ENCODE results near the gene TSSC4.

Gene TSSC4

GRCh38 chr11:2386591-2386990 lies 14.0 kb upstream of the TSSC4 start:
- DNase-seq (ENCODE audit: low read depth, low spot score): no peak

GRCh38 chr11:2387266-2387987 lies 13.1 kb upstream of the TSSC4 start:
- no peak for DNase-seq (ENCODE audit: low read depth, low spot score)

DNA sequence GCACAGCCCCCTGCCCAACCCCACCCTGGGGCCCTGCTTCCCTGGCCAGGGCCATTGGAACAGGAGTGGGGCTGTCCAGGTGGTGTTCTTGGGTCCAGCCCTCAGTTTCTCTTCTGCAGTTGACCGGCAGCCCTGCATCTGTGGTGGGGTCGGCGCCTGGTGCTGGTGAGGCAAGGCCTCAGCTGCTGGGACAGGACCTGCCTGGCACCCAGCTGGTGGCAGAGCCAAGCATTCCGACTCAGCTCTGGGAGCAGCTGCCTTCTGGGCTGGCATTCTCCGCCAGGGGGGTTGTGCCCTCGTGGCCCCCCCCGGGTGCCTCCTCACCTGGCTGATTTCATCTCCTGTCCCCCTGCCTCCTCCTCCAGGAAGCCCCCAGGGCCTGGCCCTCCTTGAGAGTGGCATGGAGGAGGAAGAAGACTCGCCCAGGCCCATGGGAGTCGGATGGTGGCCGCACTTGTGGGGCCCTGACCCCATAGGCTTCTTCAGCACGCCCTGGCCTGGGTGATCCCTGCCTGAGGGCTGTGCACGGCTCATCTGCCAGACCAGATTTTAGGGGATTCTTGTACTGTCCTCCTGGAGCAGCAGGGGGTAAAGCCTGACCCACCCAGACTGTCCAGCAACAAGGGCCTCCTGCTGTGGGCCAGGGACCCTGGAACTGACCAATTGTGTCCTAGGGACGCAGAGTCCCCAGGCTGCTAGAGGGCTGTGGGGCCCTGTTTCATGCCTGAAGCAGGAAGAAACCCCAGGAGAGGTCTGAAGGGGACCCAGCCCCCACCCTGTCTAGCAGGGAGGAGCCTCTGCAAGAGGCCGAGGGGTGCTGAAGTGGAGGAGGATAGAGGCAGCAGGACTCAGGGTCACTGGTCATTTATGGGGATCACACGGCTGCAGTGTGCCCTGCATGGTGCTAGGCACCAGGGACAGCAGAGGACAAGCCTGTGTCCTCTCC lies 11.8 kb upstream of the TSSC4 start:
- DNase-seq (ENCODE audit: low read depth, low spot score): no peak

- no peak for DNase-seq (ENCODE audit: low read depth, low spot score)
Observed at GRCh38 chr11:2389377-2390026, 11.0 kb upstream of the TSSC4 start.

DNA sequence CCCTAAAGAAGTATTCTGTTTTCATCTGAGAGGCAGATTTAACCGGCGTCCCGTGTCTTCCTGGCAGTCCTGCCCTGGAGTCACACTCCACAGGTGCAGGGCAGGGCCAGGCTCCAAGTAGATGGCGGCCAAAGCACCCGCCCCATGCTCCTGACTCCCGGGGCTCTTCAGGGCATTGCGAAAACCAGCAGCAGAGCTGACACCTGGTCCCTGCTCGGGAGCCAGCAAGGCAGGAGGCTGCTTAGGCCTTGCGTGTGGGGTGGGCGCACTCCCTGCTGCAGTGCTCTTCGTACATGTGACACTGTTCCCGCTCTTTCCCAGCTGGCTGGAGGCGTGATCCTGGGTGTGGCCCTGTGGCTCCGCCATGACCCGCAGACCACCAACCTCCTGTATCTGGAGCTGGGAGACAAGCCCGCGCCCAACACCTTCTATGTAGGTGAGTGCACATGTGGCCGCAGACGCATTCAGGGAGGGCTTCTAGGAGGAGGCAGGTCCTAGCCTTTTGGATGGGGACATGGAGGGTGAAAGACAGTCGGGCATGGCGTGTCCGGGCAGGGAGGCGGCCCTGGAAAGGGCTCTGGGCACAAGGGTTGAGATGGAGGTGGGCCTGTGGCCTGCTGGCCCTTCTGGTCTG lies 10.3 kb upstream of the TSSC4 start:
- no peak for DNase-seq (ENCODE audit: low read depth, low spot score)

DNA sequence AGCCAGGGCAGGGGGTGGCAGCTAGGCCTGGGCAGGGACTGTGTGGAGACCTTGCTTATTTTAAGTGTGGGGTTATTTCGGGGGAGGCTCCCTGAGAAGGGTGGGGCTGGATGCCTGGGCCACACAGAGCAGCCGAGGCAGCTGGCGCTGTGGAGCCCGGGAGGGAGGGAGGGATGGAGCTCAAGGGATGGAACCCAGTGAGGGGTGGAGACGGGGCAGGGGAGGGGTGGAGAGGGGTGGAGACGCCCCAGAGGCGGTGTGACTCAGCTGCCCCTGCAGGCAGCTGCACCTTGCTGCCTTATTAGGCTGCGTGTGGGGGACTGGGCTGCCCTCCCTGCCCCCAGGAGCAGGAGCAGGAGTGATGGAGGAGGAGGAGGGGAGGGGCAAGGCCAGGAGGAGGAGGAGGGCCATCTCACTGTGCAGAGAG lies 9.8 kb upstream of the TSSC4 start:
- DNase-seq (ENCODE audit: low read depth, low spot score): no peak

GRCh38 chr11:2391181-2391975 lies 9.2 kb upstream of the TSSC4 start:
- no peak for DNase-seq (ENCODE audit: low read depth, low spot score)

DNA sequence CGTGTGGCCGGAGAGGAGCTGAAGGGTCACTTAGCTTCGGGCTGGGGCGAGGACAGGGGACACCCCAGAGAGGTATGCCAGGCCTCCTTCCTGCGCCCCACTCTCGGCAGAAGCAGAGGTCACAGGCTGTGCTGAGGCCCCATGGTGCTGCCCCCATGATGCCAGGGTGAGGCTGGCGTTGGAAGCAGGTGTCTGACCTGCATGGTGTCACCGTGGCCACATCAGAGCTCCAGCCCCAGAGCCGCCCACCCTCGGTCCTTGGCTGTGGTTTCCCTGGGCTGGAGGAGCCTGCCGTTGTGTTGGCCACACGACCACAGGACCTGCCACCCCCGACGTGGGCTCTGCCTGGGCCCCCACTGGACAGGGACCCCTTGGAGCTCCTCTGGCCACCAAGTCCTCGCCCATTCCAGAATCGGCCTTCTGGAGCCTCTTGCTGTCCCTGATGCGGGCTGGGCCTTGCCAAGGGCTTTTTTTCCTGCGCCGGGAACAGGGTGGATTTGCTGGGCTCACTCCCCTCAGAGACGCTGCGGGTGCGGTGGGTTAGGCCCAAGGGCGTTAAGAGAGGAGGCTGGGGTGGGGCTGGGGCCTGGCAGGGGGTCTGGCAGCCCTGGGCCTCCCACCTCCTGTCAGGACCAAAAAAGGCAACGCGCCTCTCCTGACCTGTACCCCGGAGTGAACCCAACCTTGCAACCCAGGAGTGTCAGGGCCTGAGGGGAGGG lies 8.2 kb upstream of the TSSC4 start:
- DNase-seq (ENCODE audit: low read depth, low spot score): no peak

DNA sequence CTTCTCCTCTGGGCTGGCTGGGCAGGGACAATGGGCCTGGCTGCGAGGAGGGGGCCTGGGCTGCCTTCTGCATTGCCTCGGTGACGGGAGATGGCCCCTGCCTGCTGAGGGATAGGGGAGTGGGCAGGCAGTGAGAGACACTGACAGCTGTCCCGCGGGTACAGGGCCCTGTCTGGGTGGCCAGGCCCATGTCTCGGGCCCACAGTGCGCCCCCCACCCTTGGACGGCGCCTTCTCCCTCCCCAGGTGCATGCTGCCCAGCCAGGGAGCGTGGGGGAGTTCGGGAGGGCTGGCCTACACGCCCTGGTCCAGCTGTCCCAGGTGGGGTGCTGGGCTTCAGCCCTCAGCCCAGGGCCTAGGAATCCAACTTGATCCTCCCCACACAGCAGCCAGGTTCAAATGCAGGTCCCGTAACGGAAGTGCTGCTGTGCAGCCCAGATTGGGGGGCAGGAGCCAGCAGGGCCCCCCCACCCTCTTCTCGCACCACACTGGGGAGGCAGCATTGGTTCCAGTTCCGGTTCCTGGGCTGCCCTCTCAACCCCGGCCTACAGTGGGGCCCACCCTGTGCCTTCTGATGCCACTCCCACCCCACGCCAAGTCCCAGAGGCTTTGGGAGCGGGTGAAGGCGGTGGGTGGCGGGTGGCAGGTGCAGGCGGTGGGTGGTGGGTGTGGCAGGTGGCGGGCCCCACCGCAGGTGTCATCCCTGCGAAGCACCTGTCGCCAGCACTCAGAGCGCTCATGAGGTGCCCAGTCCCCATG lies 7.3 kb upstream of the TSSC4 start:
- no peak for DNase-seq (ENCODE audit: low read depth, low spot score)

- no peak for DNase-seq (ENCODE audit: low read depth, low spot score)
Observed at GRCh38 chr11:2393941-2394817, 6.4 kb upstream of the TSSC4 start.

DNA sequence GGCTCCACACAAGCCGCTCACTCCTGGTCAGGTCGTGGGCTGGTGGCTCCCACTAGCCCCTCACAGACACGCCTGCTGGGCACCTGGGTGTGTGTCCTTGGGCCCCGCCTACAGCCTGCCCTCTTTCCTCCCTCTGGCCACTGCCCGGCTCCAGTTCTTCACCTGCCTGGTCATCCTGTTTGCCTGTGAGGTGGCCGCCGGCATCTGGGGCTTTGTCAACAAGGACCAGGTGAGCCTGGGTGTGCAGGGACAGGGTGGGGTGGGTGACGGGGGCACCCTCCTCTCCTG lies 5.8 kb upstream of the TSSC4 start:
- no peak for DNase-seq (ENCODE audit: low read depth, low spot score)

DNA sequence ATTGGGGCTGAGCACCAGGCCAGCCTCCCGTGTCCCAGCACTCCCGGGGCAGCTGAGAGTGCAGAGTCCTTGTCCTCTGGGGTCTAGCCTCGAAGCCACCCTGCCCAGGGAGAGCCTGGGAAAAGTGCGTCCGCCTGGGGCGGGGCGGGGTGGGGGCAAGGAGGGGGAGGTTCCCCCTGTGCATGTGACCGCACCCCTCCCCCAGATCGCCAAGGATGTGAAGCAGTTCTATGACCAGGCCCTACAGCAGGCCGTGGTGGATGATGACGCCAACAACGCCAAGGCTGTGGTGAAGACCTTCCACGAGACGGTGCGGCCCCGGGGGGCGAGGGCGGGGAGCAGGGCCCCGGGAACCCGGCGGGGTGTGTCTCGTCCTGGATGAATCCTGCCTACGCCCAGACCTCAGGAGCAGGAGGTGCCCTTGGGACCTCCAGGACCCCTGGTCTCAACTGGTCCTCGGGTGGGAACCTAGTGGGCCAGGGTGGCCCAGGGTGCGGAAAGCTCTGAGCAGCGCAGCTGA lies 5.3 kb upstream of the TSSC4 start:
- no peak for DNase-seq (ENCODE audit: low read depth, low spot score)

DNA sequence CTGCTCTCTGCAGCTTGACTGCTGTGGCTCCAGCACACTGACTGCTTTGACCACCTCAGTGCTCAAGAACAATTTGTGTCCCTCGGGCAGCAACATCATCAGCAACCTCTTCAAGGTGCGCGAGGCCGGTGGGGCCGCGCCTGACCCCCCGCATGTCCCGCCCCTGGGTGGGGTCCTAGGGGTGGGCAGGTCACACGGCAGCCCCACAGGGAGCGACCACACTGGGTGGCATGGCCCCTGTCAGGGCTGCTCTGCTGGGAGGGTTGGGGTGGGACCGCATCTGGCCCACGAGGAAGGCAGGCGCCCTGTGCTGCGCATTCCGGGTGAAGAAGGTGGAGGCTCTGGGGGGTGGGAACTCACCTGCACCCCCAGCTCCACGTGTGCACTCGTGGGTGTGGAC lies 4.7 kb upstream of the TSSC4 start:
- DNase-seq (ENCODE audit: low read depth, low spot score): no peak

GRCh38 chr11:2396471-2396870 lies 4.1 kb upstream of the TSSC4 start:
- DNase-seq (ENCODE audit: low read depth, low spot score): no peak

DNA sequence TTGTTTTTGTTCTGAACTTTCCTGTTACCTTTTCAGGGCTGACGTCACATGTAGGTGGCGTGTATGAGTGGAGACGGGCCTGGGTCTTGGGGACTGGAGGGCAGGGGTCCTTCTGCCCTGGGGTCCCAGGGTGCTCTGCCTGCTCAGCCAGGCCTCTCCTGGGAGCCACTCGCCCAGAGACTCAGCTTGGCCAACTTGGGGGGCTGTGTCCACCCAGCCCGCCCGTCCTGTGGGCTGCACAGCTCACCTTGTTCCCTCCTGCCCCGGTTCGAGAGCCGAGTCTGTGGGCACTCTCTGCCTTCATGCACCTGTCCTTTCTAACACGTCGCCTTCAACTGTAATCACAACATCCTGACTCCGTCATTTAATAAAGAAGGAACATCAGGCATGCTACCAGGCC lies 3.5 kb upstream of the TSSC4 start:
- no peak for DNase-seq (ENCODE audit: low read depth, low spot score)

DNA sequence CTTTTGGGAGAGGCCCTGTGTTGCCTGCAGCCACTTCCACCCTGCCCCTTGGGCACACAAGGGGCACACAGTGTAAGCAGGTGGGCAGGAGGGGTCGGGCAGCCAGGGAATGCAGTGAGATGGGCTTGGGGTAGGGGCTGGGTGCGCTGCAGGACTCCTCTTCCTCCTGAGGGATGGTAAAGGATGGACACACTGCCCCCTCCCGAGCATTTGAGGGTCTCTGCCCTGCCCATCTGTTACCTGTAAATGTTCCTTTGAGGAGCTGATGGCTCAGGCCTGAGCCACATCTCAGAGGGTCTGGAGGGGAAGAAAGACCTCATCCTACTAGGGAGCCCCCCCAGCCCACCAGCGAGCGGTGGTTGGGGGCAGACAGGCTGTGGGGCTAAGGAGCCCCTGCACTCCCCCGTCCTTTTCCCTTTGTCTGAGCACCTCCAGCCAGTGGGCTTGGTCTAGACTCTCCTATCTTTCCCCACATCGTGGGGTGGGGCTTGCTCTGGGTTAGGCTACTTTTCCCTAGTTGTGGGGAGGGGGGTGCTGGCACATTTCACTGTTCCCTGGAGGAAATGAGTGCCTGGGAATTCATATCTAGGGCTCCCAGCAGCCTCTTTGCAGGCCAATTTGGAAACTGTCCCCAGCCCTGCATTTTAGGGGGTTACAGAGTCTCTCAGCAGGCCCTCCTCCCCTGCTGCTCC lies 1.7 kb upstream of the TSSC4 start:
- DNase-seq (ENCODE audit: low read depth, low spot score): no peak

DNA sequence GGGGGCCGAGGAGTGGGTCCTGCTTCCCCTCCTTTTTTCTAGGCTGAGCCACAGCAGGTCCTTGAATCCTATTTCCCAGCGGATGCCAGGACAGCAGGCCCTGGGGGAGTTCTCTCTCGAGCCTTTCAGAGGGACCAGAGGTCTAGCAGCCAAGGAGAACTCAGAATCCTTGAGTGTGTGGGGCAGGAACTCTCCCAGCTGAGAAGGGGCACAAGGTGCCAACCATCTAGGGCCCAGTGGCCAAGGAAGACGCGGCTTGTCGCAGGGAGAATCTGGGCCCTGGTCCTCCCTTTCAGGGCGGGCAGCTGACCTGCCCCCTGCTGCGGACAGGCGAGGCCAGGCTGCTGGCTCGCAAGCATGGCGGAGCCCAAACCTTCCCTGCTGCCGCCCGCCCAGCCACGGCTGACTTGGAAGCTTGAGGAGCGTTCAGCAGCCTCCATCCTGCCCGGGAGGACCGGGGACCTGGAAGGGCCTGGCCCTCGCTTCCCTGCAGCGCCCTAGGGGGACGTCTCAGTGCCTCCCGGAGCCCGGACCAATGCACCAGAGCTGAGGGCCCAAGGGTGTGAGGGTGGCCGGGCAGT lies 972 bp upstream of the TSSC4 start:
- DNase-seq (ENCODE audit: low read depth, low spot score): no peak

All from iPS DF 19.7 (cell line).